ENCODE measurements around the gene ITM2C.

ITM2C gene

GRCh38 chr2:230879891-230880290, 15.1 kb downstream of the ITM2C start:
- H2AFZ ChIP-seq (ENCODE audit: low read depth, low read length), result no peak overlapping the region
- H3K4ac ChIP-seq (ENCODE audit: low read depth in 1 of 2, low read length in 2 of 2), result no peak overlapping the region
- no peak for DNase-seq
- 97% methylated on average over 7 of the region's 9 CpGs for WGBS
- no peaks in the 10 kb centered on the region for H3K9me3 ChIP-seq (ENCODE audit: control insufficient read depth, low read length)
- no peak overlapping the region for H3K27ac ChIP-seq (ENCODE audit: low read length, poor library complexity, severe bottlenecking)
- H3K4me3 ChIP-seq (ENCODE audit: insufficient read depth in 1 of 2, low read depth in 1 of 2, low read length in 2 of 2), result no peak overlapping the region
- peaks cover 0 to 57% of the 10 kb centered on the region in 2 experiments for H3K36me3 ChIP-seq (ENCODE audit: control insufficient read depth in 1 of 2, insufficient read depth in 2 of 2, low read depth in 1 of 2, low read length in 2 of 2)
- H3K79me1 ChIP-seq (replicated peaks; ENCODE audit: low read length, poor library complexity, severe bottlenecking), result peaks cover 26% of the 10 kb centered on the region
- H3K27me3 ChIP-seq (ENCODE audit: control insufficient read depth in 1 of 2, insufficient read depth in 1 of 2, low read length in 2 of 2), result no peaks in the 10 kb centered on the region
- H4K91ac ChIP-seq (ENCODE audit: low read length), result no peak overlapping the region
- H3K4me2 ChIP-seq (ENCODE audit: low read length, poor library complexity, severe bottlenecking), result no peak overlapping the region
- no peak overlapping the region for H4K8ac ChIP-seq (ENCODE audit: low read length)
- no peak overlapping the region for H3K9ac ChIP-seq (ENCODE audit: low read length)
- H3K23ac ChIP-seq (ENCODE audit: low read length in 2 of 2), result no peak overlapping the region
- peaks cover 20% of the 10 kb centered on the region for H3K4me1 ChIP-seq (ENCODE audit: control insufficient read depth, insufficient read depth, low read depth, low read length)
- H2AK5ac ChIP-seq (ENCODE audit: low read length, severe bottlenecking), result no peak overlapping the region
- no peak overlapping the region for H3K14ac ChIP-seq (ENCODE audit: low read length in 2 of 2)
- H3K18ac ChIP-seq (ENCODE audit: low read depth in 1 of 2, low read length in 2 of 2), result no peak overlapping the region
- H2BK12ac ChIP-seq (ENCODE audit: low read length in 2 of 2), result no peak overlapping the region
- H2BK5ac ChIP-seq (ENCODE audit: low read depth, low read length, poor library complexity, severe bottlenecking), result no peak overlapping the region
- no peak overlapping the region for H2BK15ac ChIP-seq (ENCODE audit: low read depth, poor library complexity, severe bottlenecking)
- H2BK120ac ChIP-seq (ENCODE audit: low read depth, low read length), result no peak overlapping the region

DNA sequence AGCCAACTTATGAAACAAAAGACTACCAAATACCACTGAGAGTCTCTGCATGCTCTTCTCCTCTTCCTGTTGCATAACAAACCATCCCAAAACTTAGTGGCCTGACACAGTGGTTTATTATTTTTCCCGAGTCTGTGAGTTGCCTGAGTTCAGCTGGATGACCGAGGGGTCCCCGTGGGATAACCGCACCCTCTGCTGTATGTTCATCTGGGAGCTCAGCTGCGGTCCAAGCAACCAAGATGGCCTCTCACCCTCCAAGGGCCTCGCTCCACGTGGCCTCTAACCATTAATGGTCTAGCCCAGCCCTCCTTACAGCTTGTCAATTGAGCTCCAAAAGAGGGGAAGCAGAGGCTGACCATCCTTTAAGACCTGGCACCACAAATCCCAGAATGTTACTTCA, 17.1 kb downstream of the ITM2C start:
- H3K4me2 ChIP-seq (ENCODE audit: low read length, poor library complexity, severe bottlenecking), result no peak overlapping the region
- H3K4me1 ChIP-seq (ENCODE audit: control insufficient read depth, insufficient read depth, low read depth, low read length), result peaks cover 23% of the 10 kb centered on the region
- no peak overlapping the region for H2BK5ac ChIP-seq (ENCODE audit: low read depth, low read length, poor library complexity, severe bottlenecking)
- H3K4me3 ChIP-seq (ENCODE audit: insufficient read depth in 1 of 2, low read depth in 1 of 2, low read length in 2 of 2), result no peak overlapping the region
- H3K27ac ChIP-seq (ENCODE audit: low read length, poor library complexity, severe bottlenecking), result no peak overlapping the region
- no peak overlapping the region for H3K18ac ChIP-seq (ENCODE audit: low read depth in 1 of 2, low read length in 2 of 2)
- no peak overlapping the region for H2AK5ac ChIP-seq (ENCODE audit: low read length, severe bottlenecking)
- no peak overlapping the region for H3K4ac ChIP-seq (ENCODE audit: low read depth in 1 of 2, low read length in 2 of 2)
- no peak overlapping the region for H2AFZ ChIP-seq (ENCODE audit: low read depth, low read length)
- H2BK120ac ChIP-seq (ENCODE audit: low read depth, low read length), result no peak overlapping the region
- no peak overlapping the region for H3K23ac ChIP-seq (ENCODE audit: low read length in 2 of 2)
- H2BK12ac ChIP-seq (ENCODE audit: low read length in 2 of 2), result no peak overlapping the region
- H3K9ac ChIP-seq (ENCODE audit: low read length), result no peak overlapping the region
- DNase-seq, result no peak
- no peak overlapping the region for H4K91ac ChIP-seq (ENCODE audit: low read length)
- H3K9me3 ChIP-seq (ENCODE audit: control insufficient read depth, low read length), result no peaks in the 10 kb centered on the region
- peaks cover 12% of the 10 kb centered on the region for H3K79me1 ChIP-seq (replicated peaks; ENCODE audit: low read length, poor library complexity, severe bottlenecking)
- no peaks in the 10 kb centered on the region for H3K27me3 ChIP-seq (ENCODE audit: control insufficient read depth in 1 of 2, insufficient read depth in 1 of 2, low read length in 2 of 2)
- H3K36me3 ChIP-seq (ENCODE audit: control insufficient read depth in 1 of 2, insufficient read depth in 2 of 2, low read depth in 1 of 2, low read length in 2 of 2), result peaks cover 0 to 38% of the 10 kb centered on the region in 2 experiments
- H2BK15ac ChIP-seq (ENCODE audit: low read depth, poor library complexity, severe bottlenecking), result no peak overlapping the region
- WGBS, result 93% methylated on average over 7 of the region's 7 CpGs
- no peak overlapping the region for H3K14ac ChIP-seq (ENCODE audit: low read length in 2 of 2)
- no peak overlapping the region for H4K8ac ChIP-seq (ENCODE audit: low read length)

DNA sequence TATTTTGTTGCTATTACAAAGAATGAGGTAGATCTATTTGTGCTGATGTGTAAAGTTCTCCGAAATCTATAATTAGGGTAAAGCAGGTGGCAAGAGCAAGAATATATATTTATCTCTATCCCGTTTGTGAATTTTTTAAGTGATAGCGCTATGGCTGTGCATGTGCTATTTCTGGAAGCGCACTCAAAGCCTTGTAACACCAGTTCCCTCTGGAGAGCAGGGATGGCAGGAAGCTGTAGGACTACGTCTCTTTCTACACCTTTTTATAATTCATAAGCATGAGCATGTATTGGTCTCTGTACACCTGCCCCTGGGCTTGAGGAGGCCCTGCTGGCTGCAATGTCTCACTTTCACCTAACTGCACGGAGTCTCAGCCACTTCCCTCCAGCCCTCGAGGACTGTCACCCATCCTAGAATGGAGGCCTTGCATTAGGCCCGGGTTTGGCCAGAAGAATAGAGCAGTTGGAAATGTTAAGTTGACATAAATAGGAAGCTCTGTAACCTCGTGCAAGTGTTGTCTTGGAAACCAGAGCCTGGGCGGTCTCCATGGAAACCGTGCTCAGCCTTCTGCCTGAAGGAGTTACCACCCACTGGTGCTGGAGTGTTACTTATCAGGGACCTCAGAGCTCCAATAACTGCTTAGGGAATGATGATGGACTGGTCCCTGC, 20.9 kb downstream of the ITM2C start:
- Histone ChIP-seq H2AK5ac (ENCODE audit: low read length, severe bottlenecking) (no peak overlapping the region), H3K9ac (ENCODE audit: low read length) (no peak overlapping the region)
- WGBS, result 69% methylated on average over 11 of the region's 11 CpGs

GRCh38 chr2:230886206-230886605, 21.5 kb downstream of the ITM2C start:
- H2AFZ ChIP-seq (ENCODE audit: low read depth, low read length), result no peak overlapping the region
- no peak for DNase-seq
- H4K91ac ChIP-seq (ENCODE audit: low read length), result no peak overlapping the region
- H4K8ac ChIP-seq (ENCODE audit: low read length), result no peak overlapping the region
- no peak overlapping the region for H2BK120ac ChIP-seq (ENCODE audit: low read depth, low read length)
- H3K27me3 ChIP-seq (ENCODE audit: control insufficient read depth in 1 of 2, insufficient read depth in 1 of 2, low read length in 2 of 2), result peaks cover 0 to 29% of the 10 kb centered on the region in 2 experiments
- no peak overlapping the region for H3K4ac ChIP-seq (ENCODE audit: low read depth in 1 of 2, low read length in 2 of 2)
- H2BK15ac ChIP-seq (ENCODE audit: low read depth, poor library complexity, severe bottlenecking), result no peak overlapping the region
- H2AK5ac ChIP-seq (ENCODE audit: low read length, severe bottlenecking), result no peak overlapping the region
- no peak overlapping the region for H3K27ac ChIP-seq (ENCODE audit: low read length, poor library complexity, severe bottlenecking)
- no peak overlapping the region for H2BK12ac ChIP-seq (ENCODE audit: low read length in 2 of 2)
- H3K9me3 ChIP-seq (ENCODE audit: control insufficient read depth, low read length), result no peaks in the 10 kb centered on the region
- H3K4me3 ChIP-seq (ENCODE audit: insufficient read depth in 1 of 2, low read depth in 1 of 2, low read length in 2 of 2), result no peak overlapping the region
- peaks cover 6% of the 10 kb centered on the region for H3K4me1 ChIP-seq (ENCODE audit: control insufficient read depth, insufficient read depth, low read depth, low read length)
- H3K9ac ChIP-seq (ENCODE audit: low read length), result no peak overlapping the region
- H3K23ac ChIP-seq (ENCODE audit: low read length in 2 of 2), result no peak overlapping the region
- H3K79me1 ChIP-seq (replicated peaks; ENCODE audit: low read length, poor library complexity, severe bottlenecking), result no peaks in the 10 kb centered on the region
- peaks cover 0 to 7% of the 10 kb centered on the region in 2 experiments for H3K36me3 ChIP-seq (ENCODE audit: control insufficient read depth in 1 of 2, insufficient read depth in 2 of 2, low read depth in 1 of 2, low read length in 2 of 2)
- no peak overlapping the region for H3K4me2 ChIP-seq (ENCODE audit: low read length, poor library complexity, severe bottlenecking)
- no peak overlapping the region for H2BK5ac ChIP-seq (ENCODE audit: low read depth, low read length, poor library complexity, severe bottlenecking)
- H3K18ac ChIP-seq (ENCODE audit: low read depth in 1 of 2, low read length in 2 of 2), result no peak overlapping the region
- 96% methylated on average over 5 of the region's 5 CpGs for WGBS
- H3K14ac ChIP-seq (ENCODE audit: low read length in 2 of 2), result no peak overlapping the region

More for the DNA sequence above, 20.9 kb downstream of the ITM2C start:
- no peaks in the 10 kb centered on the region for H3K9me3 ChIP-seq (ENCODE audit: control insufficient read depth, low read length)
- H2BK120ac ChIP-seq (ENCODE audit: low read depth, low read length), result no peak overlapping the region
- no peak overlapping the region for H2BK12ac ChIP-seq (ENCODE audit: low read length in 2 of 2)
- H3K4me3 ChIP-seq (ENCODE audit: insufficient read depth in 1 of 2, low read depth in 1 of 2, low read length in 2 of 2), result no peak overlapping the region
- no peak overlapping the region for H3K23ac ChIP-seq (ENCODE audit: low read length in 2 of 2)
- H2AFZ ChIP-seq (ENCODE audit: low read depth, low read length), result no peak overlapping the region
- H3K4me2 ChIP-seq (ENCODE audit: low read length, poor library complexity, severe bottlenecking), result no peak overlapping the region
- no peak overlapping the region for H3K14ac ChIP-seq (ENCODE audit: low read length in 2 of 2)
- H3K27me3 ChIP-seq (ENCODE audit: control insufficient read depth in 1 of 2, insufficient read depth in 1 of 2, low read length in 2 of 2), result peaks cover 0 to 22% of the 10 kb centered on the region in 2 experiments
- no peak overlapping the region for H4K8ac ChIP-seq (ENCODE audit: low read length)
- no peak overlapping the region for H3K4ac ChIP-seq (ENCODE audit: low read depth in 1 of 2, low read length in 2 of 2)
- peaks cover 0 to 10% of the 10 kb centered on the region in 2 experiments for H3K36me3 ChIP-seq (ENCODE audit: control insufficient read depth in 1 of 2, insufficient read depth in 2 of 2, low read depth in 1 of 2, low read length in 2 of 2)
- no peak overlapping the region for H4K91ac ChIP-seq (ENCODE audit: low read length)
- DNase-seq, result peak; percentile 73
- no peak overlapping the region for H2BK15ac ChIP-seq (ENCODE audit: low read depth, poor library complexity, severe bottlenecking)
- no peak overlapping the region for H2BK5ac ChIP-seq (ENCODE audit: low read depth, low read length, poor library complexity, severe bottlenecking)
- no peak overlapping the region for H3K18ac ChIP-seq (ENCODE audit: low read depth in 1 of 2, low read length in 2 of 2)
- peaks cover 6% of the 10 kb centered on the region for H3K4me1 ChIP-seq (ENCODE audit: control insufficient read depth, insufficient read depth, low read depth, low read length)
- no peak overlapping the region for H3K27ac ChIP-seq (ENCODE audit: low read length, poor library complexity, severe bottlenecking)
- H3K79me1 ChIP-seq (replicated peaks; ENCODE audit: low read length, poor library complexity, severe bottlenecking), result no peaks in the 10 kb centered on the region

Measured in mesenchymal stem cell (in vitro differentiated cells and primary cell).